K562 (cell line): ENCODE data around the gene ATOH8. TPM values are rescaled to one million over a fixed set of nuclear protein-coding genes. Genes with fewer than 3 reads are reported as not detected.

Experiments used
- CHD4 ChIP-seq: fragments of 200-600 bp; sonication (generic); IDR thresholded peaks from 3 replicates; pipeline ENCODE4 v1.6.1; 2012; ENCODE audit warnings: low read depth, mild to moderate bottlenecking, mixed read lengths, low read length, inconsistent platforms; ENCODE audit not compliant: insufficient read depth, insufficient replicate concordance, poor library complexity, severe bottlenecking
- FIP1L1 ChIP-seq: fragments of 200-400 bp; formaldehyde crosslinking; IDR thresholded peaks from 2 replicates; pipeline ENCODE4 v1.6.1; 2018; ENCODE audit warnings: mild to moderate bottlenecking, low read depth, low read length; ENCODE audit not compliant: poor library complexity, severe bottlenecking
- HNRNPK ChIP-seq: fragments of 200-400 bp; formaldehyde crosslinking; IDR thresholded peaks from one replicate; pipeline ENCODE4 v1.6.1; 2018; ENCODE audit warnings: mild to moderate bottlenecking, low read depth, low read length; ENCODE audit not compliant: poor library complexity, severe bottlenecking
- NFE2L1 ChIP-seq: fragments of 450-650 bp; IDR thresholded peaks from 2 replicates; pipeline ENCODE4 v1.6.1; 2016; ENCODE audit warnings: missing genetic modification characterization, low read depth, mild to moderate bottlenecking, missing compliant biosample characterization, moderate library complexity, borderline replicate concordance
- TFAP4 ChIP-seq: sonication (generic); formaldehyde crosslinking; IDR thresholded peaks from 2 replicates; pipeline ENCODE4 v1.8.0; 2022; ENCODE audit warnings: missing genetic modification reagents, mild to moderate bottlenecking, moderate library complexity, borderline replicate concordance
- polyA plus RNA-seq, 8 experiments: library from polyadenylated mRNA; depleted of rRNA in 4 of 8; stranded (reverse) in 5 of 8; unstranded in 3 of 8; fragments of >200 nt; fragmentation: Nextera tagmentation in 2 of 8; fragmentation: Illumina TruSeq in 1 of 8; extraction: Ambion mirVana in 2 of 8; extraction: Trizol in 1 of 8; gene quantifications; 2 replicates each; pipeline versions ENCODE4 v1.2.1 to v1.2.3, GENCODE V29; 2011 to 2014; ENCODE audit warnings: inconsistent platforms in 1 of 8, missing spikeins in 1 of 8
- total RNA-seq, 7 experiments: library from RNA; depleted of rRNA in 6 of 7; stranded (reverse); fragments of >200 nt in 6 of 7; fragmentation: Illumina TruSeq in 2 of 7; extraction: Trizol in 2 of 7; gene quantifications; 2 replicates each; pipeline versions ENCODE4 v1.2.1 to v1.2.3, GENCODE V29; 2011 to 2021; ENCODE audit warnings: low replicate concordance in 1 of 7
- TF ChIP-seq, protein P1 (sequence below): fragments of 450-650 bp; formaldehyde crosslinking; IDR thresholded peaks from 2 replicates; pipeline ENCODE4 v1.4.0; 2020; ENCODE audit warnings: mild to moderate bottlenecking, mixed read lengths

ATOH8 gene
- total and polyA plus RNA-seq, 9 of the 15 experiments (the other 6 are each of a cell fraction or from before 2014, with no cell fraction given): not detected

GRCh38 chr2:85753525-85754312 lies at the start of gene ATOH8 (continued):
- TF ChIP-seq NFE2L1 (tag) (no peak), FIP1L1 (peak; percentile 27), CHD4 (no peak), HNRNPK (peak; percentile 27), TFAP4 (CRISPR knock-in tag) (peak; percentile 40; the same call in 1 of the 2 replicates)
- TF ChIP-seq, protein P1, sequence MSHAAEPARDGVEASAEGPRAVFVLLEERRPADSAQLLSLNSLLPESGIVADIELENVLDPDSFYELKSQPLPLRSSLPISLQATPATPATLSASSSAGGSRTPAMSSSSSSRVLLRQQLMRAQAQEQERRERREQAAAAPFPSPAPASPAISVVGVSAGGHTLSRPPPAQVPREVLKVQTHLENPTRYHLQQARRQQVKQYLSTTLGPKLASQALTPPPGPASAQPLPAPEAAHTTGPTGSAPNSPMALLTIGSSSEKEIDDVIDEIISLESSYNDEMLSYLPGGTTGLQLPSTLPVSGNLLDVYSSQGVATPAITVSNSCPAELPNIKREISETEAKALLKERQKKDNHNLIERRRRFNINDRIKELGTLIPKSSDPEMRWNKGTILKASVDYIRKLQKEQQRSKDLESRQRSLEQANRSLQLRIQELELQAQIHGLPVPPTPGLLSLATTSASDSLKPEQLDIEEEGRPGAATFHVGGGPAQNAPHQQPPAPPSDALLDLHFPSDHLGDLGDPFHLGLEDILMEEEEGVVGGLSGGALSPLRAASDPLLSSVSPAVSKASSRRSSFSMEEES (CRISPR knock-in tag): peak; percentile 22; the same call in 1 of the 2 replicates
